GM21529 (cell line): ENCODE results near the gene HOXC10.

Experiments
- ATAC-seq: cut with Tn5 transposase; IDR thresholded peaks from one replicate; pipeline ENCODE4 v1.9.1; 2021; ENCODE audit not compliant: unreplicated experiment

HOXC10 gene

DNA sequence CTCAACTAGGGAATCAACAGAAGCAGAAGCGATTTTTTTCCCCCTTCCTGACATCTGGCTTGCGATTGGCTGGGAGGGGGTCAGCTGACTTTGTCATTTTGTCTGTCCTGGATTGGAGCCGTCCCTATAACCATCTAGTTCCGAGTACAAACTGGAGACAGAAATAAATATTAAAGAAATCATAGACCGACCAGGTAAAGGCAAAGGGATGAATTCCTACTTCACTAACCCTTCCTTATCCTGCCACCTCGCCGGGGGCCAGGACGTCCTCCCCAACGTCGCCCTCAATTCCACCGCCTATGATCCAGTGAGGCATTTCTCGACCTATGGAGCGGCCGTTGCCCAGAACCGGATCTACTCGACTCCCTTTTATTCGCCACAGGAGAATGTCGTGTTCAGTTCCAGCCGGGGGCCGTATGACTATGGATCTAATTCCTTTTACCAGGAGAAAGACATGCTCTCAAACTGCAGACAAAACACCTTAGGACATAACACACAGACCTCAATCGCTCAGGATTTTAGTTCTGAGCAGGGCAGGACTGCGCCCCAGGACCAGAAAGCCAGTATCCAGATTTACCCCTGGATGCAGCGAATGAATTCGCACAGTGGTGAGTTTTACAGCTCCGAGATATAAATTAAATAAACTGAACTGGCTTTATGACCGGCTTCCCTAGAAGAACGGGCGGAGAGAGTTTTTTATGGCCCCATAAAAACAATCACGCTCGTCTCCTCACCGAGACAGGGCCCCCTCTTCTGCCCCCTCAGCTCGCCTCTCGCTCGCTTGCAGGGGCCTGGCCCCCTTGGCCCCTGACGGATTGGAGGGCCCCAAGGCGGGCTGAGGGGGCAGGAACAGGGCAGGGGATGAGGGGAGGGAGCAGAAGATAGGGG, 43.6 kb downstream of the HOXC10 start, which contains the start of gene HOXC6:
Gene HOXC6, plus strand, starts transcription at position 127 of the 888 bp plus-strand sequence. Its CDS starts 82 bp downstream, at position 209.
- ATAC-seq: no peak

- no peak for ATAC-seq
Observed at GRCh38 chr12:54029529-54030441, 44.8 kb downstream of the HOXC10 start.

DNA sequence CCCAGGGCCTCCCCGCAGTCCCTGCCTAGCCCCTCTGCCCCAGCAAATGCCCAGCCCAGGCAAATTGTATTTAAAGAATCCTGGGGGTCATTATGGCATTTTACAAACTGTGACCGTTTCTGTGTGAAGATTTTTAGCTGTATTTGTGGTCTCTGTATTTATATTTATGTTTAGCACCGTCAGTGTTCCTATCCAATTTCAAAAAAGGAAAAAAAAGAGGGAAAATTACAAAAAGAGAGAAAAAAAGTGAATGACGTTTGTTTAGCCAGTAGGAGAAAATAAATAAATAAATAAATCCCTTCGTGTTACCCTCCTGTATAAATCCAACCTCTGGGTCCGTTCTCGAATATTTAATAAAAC, 45.5 kb downstream of the HOXC10 start:
- ATAC-seq: no peak

GRCh38 chr12:54030889-54031471, 46.0 kb downstream of the HOXC10 start:
- no peak for ATAC-seq

DNA sequence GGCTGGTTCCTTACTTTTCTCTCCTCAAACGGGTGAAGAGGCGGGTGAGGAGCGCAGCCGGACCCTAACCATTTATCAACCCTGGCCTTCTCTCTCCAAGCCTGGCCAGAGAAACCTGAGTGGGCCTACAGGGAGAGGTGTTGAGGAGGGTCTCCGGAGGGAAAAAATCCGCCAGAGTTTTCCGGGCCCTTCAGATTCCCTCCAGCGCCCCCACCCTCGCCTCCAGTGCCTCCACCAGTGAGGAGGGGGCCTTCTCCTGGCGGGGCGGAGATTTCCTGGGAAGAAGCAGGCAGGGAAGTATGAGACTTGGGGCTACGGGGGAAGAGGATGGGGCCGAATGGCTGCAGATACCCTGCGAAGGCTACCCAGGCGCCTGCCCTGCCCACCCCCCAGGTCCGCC, 46.5 kb downstream of the HOXC10 start:
- no peak for ATAC-seq

DNA sequence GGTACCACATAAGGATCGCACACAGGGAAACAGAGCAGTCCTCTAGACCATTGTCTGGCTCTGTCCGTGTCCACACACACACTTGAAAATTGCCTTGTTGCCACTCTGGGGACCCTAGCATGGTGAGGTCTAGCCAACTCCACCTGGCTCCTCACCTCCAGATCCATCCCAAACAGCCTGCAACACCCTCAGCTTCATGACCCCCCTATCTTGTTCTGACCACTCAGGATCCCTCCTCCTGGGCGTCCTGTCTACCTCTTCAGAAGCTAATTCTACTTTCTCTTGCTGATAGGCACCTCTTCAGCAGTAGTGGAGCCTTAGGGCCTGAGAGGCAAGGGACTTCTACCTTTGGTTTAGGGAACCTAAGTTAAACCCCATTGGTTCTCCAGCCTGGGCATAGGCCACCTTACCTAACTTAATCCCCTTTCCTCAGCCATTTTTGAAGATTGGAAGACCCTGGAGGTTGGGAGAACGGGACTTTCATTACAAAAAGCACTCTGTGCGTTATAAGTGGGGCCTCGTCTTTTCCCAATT, 47.2 kb downstream of the HOXC10 start:
- ATAC-seq: no peak

DNA sequence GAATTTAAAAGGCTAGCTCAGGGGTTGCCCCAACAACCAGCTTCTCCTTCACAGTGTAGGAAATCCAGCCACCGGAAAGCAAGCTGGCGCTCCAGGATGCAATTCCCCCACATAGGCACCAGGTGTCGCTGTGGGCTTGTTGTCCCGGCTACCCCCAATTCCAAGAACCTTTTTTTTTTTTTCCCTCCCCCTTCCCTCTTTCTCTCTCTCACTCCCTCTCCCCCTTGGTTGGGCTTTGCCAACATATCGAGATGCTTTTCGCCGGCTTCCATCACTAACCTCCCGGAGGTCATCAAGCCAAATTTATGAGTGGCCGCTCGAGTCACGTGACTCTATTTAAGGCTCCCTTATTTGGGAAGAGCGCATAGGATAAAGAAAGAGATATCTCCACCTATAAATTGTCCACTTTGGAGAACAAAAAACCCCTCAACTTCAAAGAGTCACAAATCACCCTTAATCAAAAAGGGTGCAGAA, 47.7 kb downstream of the HOXC10 start, which contains the start of gene HOXC5:
Gene HOXC5, plus strand, starts transcription at position 424 of the 474 bp plus-strand sequence. CDS start 73 bp downstream, outside the sequence.
- no peak for ATAC-seq

GRCh38 chr12:54033106-54033979, 48.4 kb downstream of the HOXC10 start:
- ATAC-seq: no peak

- ATAC-seq: no peak
Observed at GRCh38 chr12:54033980-54034784, 49.2 kb downstream of the HOXC10 start.

GRCh38 chr12:54034785-54035310, 49.9 kb downstream of the HOXC10 start:
- no peak for ATAC-seq

GRCh38 chr12:54035568-54036264, 50.8 kb downstream of the HOXC10 start:
- no peak for ATAC-seq

- ATAC-seq: no peak
Observed at GRCh38 chr12:54036620-54037359, 51.8 kb downstream of the HOXC10 start.

DNA sequence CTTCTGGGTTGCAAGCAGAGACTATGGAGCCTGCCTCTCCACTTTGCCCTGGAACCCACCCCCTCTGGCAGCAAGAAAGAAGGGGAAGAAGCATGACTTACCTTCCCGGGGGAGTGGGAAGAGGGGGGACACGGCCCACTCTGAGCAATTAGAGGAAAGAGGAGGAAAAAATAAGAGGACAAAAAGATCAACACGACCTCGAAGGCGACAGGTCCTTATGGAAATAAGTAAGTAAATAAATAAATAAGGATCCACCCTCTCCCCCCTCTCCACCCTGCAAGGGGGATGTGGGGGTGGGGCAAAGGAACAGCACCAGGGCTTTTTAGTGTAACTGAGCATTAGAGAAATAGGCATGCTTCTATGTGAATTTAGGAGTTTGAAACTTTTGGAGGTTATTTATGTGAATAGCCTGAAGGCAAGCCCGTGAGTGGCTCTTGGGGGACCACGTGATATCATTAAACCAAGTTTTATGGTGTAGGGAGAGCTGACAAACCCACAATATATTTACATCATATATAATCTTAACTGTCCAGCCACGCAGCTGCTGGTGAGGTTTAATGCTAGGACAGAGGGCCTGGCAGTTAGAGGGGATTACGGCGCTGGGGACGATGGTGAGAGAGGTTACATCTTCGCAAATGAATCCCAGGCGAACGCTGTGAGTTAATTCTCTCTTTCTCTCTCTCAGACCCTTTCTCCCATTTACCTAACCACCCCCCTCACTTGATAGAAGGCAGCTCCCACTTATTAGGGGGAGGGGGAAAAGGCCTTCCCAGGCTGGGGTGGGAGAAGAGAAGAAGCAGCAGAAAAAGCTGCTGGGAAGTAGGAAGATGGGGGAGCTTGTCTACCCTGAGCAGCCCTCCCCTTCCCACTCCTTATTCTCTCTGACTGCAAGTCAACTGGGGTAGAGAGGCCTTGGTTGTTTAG, 52.7 kb downstream of the HOXC10 start:
- no peak for ATAC-seq

DNA sequence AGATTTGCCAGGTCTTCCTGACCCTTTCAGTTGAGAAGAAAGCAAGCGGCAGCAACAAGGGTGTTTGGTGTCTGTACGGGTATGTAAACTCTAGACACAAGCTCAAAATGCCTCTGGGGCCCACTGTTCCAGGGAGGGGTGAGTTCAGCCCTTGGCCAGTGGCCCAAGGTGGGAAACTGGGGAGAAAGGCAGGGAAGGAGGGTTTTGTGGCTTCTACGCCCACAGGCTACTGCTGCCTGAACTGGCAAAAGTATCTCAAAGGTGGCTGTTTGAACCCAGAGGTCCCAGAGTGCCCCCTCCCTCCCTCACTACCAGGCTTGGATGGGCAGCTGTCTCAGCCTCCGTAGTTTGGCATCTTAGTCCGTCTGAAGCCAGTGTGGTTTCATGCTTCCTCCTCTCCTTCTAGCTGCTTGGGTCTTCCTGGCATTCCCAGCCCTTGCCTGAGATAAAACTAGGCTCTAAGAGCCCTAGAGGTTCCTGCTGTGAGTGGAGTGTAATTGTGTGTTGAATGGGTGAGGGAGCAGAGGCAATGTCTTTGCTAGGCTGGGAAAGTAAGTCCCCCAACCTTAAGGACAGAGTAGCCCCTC, 53.4 kb downstream of the HOXC10 start:
- ATAC-seq: no peak

GRCh38 chr12:54038871-54039414, 54.0 kb downstream of the HOXC10 start:
- ATAC-seq: no peak
